ENCODE data around the gene MDFI.

The MDFI gene

DNA sequence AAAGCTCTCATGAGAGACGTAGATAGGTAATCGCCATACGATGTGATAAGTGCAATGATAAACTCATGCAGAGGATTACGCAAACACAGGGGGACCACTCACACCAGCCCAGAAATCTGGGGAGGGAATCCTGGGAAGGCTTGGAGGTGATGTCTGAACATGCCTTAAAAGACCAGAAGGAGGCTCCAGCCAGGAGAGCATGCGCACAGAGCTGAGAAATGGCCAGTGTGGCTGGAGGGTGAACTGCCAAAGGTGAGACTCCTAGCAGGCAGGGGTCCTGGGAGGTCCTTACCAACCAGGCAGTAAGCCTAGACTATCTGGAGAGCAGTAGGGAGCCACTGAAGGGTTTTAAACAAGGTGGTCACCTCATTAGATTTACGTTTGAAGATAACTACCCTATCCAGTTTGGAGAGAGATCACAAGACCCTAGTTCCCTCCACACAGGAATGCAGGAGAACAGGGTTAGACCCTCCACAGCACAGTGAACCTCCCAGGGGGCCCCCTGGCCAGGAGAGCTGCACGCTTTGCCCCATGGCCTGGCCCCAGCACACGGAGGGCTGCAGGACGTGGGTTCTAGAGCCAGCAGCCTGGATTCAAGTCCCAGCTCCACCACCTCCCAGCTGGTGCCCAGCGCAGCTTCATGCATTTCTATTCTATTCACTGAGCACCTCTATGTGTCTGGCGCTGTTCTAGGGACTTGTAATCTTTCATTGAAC lies 13.1 kb downstream of the MDFI start:
- no peak for DNase-seq

DNA sequence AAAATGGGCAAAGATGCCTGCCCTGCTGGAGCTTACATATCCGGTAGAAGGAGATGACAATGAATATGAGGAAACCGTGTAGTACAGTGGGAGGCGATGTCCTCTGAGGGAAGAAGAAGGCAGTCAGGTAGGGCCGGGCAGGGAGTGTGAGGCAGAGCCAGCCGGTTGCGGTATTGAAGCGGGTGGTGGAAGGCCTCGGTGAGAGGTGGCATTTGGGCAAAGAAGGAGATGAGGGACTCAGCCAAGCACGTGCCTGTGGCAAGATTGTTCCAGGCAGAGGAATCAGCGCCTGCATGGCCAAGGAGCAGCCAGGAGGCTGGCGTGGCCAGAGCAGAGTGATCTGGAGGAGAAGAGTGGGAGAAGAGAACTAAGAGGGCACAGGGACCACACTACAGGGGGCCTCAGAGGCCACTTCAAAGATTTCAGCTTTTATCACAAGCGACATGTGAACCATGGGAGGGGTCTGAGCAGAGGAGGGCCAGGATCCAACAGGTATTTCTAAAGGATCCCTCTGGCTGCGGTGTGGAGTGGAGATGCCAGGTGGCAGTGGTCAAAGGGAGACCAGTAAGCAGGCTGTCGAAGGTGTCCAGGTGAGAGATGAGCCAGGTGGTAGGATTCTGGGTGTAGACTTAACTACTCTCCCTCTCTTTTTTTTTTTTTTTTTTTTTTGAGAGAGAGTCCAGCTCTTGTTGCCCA lies 13.8 kb downstream of the MDFI start:
- DNase-seq: no peak

DNA sequence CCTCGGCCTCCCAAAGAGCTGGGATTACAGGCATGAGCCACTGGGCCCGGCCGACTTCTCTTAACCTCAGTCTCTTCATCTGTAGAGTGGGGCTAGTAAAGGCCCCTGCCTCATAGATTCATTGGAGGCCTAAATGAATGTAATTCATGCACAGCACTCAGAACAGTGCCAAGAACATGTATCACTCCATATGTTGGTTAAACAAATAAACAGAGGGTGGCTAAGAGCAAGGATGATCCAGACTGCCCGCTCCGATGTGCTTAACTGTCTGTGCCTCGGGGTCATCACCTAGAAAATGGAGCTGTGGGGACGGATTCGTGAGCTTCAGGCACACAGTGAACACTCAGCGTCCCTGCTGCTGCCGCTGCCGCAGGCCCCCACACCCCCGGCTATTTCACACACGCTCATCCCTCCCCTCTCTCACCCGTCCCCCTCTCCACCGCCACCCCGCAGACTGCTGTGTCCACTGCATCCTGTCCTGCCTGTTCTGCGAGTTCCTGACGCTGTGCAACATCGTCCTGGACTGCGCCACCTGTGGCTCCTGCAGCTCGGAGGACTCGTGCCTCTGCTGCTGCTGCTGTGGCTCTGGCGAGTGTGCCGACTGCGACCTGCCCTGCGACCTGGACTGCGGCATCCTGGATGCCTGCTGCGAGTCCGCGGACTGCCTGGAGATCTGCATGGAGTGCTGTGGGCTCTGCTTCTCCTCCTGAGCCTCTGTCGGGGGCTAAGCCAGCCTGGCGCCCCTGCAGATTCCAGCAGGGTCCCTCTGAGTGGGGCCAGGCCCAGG lies 14.8 kb downstream of the MDFI start:
- no peak for DNase-seq

DNA sequence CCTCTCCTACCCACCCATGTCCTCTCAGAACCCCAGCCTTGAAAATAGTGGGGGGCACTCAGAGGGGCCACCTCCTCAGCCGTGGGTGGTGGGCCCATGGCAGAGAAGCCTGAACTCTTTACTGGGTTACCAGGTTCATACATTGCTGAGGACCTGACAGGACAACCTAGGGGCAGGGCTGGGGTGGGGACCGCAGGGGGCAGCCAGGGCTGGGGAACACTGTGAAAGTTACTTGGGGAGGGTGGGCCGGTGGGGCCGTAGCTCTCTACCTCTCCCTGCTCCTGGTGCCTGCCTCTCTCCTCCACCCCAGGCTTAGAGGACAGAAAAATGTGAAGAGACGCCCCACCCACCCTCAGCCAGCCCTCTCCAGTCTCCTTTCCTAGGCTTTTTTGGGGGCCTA lies 15.4 kb downstream of the MDFI start:
- no peak for DNase-seq

DNA sequence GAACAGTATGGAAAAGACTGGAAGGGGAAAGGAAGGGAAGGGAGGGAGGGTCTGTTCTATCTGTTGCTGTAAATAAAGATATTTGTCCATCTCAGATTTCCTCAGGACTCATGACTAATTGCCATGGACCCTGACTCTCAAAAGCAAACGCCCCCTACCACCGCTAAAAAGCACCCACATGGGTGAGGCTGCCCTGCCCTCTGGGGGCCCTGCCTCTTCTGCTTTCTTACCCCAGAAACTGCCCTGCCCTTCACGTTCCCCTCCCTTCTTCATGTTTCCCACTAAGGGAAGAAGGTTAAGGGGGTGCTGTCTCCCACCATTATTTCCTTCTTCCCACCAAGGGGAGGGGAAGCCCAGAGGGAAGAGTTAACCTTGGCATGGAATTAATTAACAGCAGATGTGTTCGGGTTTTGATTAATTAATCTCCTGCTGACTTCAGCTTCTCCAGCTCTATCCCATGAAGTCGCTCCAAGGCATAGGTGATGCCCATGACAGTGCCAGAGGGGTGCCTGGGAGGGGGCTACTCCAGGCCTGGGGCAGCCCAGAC lies 16.0 kb downstream of the MDFI start:
- DNase-seq: no peak

DNA sequence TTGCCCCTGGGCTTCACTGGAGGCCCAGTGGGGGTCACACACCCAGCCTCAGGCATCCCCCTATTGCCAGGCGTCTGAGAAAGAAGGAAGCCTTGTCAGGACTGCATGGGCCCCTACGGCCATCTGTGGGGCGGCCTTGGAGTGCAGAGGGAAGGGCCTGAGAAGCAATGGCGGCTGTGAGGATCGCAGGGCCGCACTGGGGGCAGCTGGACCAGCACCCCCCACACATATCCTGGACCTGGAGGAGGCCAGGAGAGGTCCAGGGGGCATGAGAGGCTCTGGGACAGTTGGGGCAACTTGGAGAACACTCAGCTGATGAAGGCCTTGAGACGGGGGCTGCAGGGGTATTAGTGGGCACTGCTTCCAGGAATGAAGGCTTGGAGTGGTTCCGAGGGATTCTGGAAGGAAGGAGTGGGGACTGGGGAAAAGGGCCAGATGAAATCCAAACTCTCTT lies 16.5 kb downstream of the MDFI start:
- DNase-seq: no peak

DNA sequence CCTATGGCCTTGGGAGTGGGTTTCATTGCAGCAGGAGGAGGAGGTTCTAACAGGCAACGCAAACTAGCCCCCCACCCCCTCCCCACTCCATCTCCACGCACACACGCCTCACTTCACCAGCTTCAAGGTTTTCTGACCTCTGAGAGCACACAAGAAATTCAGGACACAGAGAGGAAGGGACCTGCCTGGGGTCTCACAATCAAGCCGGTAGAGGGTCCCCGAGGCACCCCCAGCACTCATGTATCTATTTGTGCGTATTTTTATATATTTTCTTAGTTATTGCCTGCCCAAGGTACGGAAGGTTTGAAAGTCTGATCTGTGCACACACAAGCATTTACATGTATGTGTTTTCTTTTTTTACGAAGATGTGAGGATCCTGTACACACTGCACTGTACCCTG lies 16.9 kb downstream of the MDFI start:
- no peak for DNase-seq

DNA sequence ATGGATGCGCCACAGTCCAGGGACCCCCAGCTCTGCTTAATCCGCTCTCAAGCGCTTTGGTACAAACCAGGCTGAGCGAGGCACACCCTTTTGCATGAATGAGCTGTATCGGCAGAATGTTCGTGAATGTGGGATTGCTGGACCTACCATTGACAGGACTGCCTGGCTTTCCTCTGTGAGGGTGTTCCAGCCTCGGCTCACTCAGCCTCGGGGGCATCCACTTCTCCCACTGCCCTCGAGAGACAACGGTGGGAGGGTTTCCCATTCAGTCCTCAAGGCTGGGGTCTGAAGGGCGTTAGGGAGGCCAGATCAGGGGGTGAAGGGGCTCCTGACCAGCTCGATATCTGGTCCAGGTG lies 17.4 kb downstream of the MDFI start:
- no peak for DNase-seq

DNA sequence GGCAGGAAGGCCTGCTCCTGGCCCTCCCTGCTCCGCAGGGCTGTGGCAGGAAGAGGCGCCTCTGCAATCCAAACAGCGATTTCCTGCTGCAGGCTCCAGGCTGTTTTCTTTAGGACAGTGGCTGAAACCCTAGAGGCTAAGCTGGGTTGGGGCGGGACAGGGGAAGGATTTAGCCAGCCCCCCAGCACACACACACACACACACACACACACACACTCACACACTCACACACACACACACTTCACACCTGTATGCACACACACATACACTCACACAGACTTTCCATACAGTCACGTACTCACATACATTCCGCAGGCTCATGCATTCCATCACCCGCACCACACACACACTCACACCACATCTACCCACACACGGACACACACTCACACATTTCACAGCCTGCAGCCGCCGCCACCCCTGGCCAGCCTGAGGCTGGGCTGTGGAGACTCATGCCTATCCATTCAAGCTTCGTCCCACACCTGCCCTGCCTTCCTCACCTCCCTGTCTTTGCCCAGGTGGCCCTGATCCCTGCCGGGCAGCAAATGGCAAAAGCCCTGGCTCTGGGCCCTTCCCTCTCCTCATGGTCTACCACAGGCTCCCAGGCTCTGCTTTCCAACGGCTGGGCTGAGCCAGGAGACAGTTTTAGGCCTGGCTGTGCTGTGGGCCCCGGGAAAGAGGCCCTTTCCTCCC lies 17.9 kb downstream of the MDFI start:
- no peak for DNase-seq

DNA sequence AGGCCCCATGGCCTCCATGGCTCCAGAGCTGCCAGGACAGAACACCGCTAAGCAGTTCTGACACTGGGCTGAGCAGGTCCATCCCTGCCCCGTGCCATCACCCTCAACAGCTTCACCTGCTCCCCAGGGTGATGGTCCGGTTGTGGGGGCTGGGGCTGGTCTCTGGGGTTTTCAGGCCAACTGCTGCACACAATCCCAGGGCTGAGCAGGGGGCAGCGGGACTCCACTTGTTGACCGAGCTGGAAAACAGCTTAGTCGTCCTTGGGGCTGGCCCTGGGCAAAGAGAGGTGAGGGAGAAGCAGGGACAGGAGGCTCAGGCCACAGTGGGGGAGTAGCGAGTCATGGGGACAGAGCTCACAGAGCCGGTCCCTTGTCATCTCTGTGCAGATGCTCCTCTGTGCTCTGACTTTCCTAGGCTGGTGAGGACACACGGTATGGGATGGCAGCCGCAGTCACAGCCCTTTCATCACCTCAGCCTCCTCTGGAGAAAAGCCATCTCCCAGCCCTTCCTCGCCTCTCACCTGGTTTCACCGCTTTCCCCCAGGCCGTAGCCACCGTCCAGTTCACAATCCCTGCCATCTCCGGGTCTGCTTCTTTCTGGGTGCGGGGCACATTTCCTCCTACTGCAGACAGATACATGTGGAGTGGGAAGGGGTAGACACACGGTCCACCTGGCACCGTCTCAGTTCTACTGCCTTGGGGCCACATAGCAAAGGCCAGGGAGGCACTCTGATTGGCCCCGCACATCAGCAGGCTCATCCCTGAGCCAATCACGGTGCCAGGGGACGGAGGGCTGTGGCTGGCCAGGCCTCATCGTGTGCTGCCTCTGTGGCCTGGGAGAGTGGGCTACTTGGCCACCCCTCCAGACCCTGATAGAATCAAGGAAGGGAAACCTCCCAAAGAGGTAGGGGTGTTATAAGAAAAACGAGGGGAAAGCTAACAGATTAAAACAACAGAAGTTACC lies 19.1 kb downstream of the MDFI start:
- DNase-seq: no peak

DNA sequence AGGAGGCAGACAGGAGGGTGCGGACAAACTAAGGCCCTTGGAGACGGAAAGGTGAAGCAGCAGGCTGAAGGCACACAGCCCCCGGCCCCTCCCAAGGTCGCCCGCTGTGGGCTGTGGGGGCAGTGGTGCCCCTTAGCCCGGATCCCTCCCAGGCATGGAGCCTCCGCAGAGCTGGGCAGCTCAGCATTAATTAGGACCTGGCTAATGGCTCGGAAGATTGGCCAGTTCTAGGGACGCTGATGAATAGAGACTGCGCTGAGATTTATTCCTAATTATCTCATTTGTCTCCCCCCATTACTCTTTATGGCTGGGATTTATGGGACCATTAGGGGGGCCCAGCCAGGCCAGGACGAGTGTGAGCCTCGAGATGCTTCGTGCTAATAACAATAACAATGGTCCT lies 20.4 kb downstream of the MDFI start:
- DNase-seq: no peak

DNA sequence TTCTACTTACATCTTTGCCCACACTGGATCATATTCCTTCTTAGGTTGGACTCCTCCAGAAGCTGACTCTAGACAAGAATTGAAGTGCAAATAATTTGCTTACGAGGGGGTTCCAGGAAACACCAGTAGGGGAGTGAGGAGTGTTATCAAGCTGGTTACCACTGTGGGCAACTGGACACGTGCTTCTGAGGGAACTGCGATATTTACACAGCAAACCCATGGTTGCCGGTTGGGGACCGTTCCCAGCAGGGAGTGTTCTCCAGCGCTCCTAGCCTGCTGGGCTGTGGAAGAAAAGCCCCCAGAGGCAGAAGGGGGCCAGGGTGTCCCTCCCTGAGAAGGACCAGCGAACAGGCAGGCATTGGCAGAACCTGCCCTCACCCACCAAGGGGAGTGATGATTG lies 21.7 kb downstream of the MDFI start:
- no peak for DNase-seq

DNA sequence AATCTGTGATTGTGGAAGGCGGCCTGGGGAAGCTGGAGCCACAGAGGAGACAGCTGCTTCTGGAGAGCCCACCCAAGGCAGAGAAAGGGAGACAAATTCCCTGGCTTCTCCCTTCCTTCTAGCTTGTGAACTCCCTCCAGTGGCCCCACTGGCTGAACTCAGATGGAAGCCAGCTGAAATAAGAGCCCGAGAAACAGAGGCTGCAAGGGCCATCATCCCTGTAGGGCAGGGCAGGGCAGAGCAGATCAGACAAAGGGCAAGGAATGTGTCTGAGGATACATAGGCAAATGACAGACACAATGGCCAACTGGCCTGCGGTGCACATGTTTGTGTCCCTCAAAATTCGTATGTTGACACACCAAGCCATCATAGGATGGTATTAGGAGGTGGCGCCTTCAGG lies 25.3 kb downstream of the MDFI start:
- no peak for DNase-seq

DNA sequence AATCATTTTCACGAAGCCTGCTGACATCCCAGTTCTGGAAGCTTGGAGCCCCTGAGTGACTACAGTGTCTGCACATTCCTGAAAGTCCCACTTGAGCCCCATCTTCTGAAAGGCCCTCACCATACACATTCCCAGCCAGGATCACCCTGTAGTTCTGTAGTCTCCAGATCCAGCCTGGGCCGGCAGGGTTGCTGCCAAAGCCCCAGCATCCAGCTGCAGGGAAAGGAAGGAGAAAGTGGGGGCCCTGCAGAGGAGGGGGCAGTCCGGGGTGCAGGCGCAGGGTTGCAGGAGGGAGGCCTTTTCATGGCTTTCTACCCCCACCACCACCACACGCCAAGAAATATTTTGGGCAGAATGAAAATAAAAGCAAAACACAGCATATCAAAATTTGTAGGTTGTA lies 26.0 kb downstream of the MDFI start:
- no peak for DNase-seq

DNA sequence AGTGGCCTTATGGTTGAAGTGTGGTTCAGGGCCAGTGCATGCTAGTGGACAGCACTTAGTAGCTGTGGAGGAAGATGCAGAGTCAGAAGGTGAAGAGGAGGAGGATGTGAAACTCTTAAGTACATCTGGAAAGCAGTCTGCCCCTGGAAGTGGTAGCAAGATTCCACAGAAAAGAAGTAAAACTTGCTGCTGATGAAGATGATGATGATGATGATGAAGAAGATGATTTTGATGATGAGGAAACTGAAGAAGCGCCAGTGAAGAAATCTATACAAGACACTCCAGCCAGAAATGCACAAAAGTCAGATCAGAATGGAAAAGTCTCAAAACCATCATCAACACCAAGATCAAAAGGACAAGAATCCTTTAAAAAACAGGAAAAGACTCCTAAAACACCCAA lies 28.9 kb downstream of the MDFI start:
- no peak for DNase-seq

DNA sequence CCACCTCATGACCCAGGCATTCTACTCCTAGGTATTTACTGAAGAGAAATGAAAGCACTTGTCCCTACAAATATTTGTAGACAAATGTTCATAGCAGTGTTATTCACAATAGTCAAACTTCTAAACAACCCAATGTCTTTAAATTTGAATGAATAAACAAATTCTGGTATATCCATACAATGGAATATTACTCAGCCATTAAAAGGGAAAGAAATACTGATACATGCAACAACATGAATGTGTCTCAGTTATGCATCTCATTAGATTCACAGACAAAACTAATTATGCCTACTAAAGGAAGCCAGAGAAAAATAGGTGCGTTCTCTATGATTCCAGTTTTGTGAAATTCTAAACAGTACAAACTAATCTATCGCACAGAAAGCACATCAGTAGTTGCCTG lies 30.7 kb downstream of the MDFI start:
- no peak for DNase-seq

DNA sequence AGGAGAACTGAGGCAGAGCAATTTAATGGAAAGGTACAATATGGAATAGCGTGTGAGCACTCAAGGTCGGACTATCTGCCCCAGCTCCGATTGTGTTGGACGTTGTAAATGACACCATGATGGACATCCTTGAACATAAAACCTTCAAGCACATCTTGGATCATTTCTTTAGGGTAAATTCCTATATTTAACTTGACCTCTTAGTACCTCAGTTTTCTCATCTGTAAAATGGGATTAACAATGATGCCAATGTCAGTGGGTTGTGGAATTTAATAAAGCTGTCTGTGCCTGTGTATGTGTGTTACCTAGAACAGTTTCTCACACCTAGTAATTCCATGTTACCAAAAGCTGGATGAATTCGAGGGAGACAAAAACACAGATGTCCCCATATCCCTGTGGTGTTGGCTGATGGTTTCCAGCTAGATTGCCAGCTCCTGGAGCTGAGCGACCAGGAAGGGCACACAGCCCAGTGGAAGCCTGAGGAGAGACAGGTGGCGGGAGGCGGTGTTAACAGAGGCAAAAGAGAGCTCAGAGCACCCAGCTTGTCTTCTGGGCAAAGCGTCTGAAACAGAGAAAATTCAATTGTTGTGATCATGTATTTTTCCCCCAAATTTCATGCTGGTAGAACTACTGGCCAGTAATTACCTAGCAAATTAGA lies 32.6 kb downstream of the MDFI start:
- no peak for DNase-seq

DNA sequence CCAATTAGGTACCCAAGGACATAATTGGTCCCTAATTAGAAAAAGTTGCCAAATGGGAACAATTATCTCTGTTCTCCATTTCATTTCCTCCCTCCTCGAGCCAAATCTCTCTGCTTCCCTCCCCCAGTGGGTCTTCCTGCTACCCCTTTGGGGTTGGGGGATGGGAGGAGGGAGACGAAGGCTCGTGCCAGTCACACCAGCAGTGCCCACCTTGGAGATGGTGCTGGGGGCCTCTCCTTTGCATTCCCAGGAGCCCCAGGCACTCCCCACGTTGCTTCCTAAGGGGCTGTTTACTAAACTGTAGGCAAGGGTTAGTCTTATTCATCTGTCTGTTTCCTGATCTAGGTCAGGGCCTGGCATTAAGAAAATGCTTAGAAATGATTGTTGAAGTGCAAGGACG lies 33.1 kb downstream of the MDFI start:
- no peak for DNase-seq

DNA sequence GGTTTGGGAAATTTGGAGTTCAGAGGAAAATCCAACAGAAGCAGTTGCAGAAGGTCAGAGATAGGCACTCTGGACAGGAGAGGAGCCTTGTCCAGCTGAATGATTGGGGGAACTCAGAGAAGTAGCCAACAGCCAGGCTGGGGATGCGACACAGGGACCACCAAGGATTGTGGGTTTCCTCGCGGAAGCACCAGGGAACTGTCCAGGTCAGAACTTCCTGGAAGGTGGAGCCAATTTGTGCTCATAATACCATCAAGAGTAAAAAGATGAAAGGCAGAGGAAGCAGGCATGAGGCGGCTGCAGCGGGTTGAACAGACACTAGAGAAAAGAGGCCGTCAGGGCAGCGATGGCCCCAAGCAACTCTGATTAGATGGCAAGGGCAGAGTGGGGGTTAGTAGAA lies 33.7 kb downstream of the MDFI start:
- DNase-seq: no peak

DNA sequence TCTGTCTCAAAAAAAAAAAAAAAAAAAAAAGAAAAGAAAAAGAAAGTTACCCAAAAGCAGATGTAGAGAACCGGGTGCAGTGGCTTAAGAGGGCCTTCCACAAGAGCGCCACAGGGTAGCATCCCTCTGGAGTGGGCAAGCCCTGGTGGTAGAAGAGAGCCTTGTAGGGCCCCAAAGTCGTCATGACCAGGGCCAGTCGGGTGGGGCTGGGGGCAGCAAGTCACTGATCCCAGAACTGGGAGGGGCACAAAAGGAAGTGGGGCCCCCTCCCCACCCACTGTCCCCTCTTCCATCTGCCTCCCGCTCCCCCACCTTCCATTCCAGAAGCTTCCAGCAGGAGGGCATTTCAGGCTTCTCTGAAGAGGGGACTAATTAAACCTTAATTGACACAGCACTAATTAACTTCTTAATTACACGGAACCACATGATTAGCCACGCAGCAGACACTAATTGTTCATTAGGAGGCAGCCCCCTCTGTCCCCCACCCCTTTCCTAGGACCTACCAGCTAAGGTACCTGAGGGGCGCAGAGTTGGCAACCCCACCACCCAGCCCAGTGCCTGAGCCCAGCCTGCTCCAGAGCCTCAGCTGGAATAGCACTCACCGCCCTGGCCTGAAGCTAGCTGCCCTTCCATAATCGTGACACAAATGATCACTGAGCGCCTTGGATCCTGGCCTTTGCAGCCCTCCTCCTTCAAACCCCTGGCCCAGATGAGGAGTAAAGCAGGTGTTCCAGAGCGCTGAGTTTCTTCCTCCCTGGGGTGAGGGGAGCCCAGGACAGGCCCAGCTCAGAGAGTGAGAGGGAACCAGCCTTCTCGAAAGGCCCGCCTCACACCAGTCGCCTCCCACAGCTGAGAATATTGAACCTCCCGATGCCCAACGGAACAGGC lies 34.8 kb downstream of the MDFI start:
- DNase-seq: no peak

DNA sequence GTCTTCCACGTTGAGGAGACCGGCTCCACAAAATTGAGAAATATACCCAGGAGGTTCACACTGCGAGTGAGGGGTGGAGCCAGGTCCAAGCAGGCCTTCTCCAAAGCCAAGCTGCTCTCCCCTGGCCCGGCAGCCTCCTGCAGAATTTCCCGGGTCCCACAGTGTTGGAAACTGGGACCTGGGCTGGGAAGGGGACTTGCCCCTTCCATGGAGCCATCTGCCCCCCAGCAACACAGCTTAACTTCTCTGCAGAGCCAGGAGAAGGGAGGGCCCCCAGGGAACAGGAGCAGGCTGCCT lies 35.4 kb downstream of the MDFI start:
- no peak for DNase-seq

All from T-helper 9 cell (primary cell).